ENCODE measurements around the gene SATB2. TPM values are rescaled to one million over a fixed set of nuclear protein-coding genes. Genes with fewer than 3 reads are reported as not detected.

SATB2 gene
- total and polyA plus RNA-seq, 8 donors = 0.50 to 184 (median 1.4) TPM

- Histone ChIP-seq H3K4me1 (peaks cover 34 to 59% (median 51%) of the 10 kb centered on the region in 4 donors), H3K9me3 (peaks cover 0 to 21% (median 5%) of the 10 kb centered on the region in 4 donors), H3K4me3 (peak overlapping the region in 2 of 4 donors; percentile 47 to 60), H3K36me3 (no peaks in the 10 kb centered on the region), H3K27ac (no peak overlapping the region), H3K27me3 (peaks cover 52 to 94% (median 86%) of the 10 kb centered on the region in 3 donors)
- 4 to 12% (median 8%) methylated on average over 24 to 46 of the region's 46 CpGs for WGBS, 5 donors
- peak in 1 of 2 donors; percentile 16 for DNase-seq
- intact Hi-C loops (cut with DNase I; ENCODE audit: low total_unique reads) = no loop called here
- TF ChIP-seq POLR2AphosphoS5 (IDR thresholded peaks at IDR 0.05) = no peak
- no peak for TF ChIP-seq EP300 (IDR thresholded peaks at IDR 0.05)
- TF ChIP-seq POLR2A (IDR thresholded peaks at IDR 0.05) = no peak
- no peak for TF ChIP-seq CTCF (IDR thresholded peaks at IDR 0.05)
Observed at GRCh38 chr2:199462347-199462955, 4.7 kb upstream of the SATB2 start.

DNA sequence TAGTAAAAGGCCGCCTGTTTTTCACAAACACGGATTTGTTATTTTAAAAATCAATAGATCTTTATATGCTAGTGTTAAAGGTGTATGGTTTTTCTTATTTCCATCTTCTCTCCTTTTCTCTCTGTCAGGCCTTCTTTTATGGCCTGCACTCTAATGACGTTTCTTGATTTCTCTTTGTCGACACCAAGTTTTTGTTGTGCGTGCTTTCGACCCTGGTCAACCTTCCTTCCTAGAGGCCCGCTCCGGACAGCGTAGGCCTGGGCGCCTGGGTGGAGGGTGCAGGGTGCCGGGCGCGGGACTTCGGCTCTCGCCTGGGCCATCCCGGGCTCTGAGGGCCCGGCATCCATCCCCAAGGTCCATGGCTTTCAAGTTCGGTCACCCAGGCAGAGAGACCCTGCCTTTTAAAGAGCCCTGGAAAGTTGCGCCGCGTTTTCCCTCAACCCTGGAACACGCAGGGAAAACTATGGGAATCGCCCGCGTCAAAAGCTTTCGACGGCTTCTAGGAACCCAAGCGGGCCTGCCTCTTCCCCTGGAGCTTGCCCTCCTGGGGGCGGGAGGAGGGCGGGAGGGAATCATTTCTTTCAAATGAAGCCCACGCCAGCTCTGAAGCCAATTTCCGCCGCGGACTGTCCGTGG lies 4.1 kb upstream of the SATB2 start:
- H3K27ac ChIP-seq = no peak overlapping the region
- intact Hi-C loops (cut with DNase I; ENCODE audit: low total_unique reads) = no loop called here
- H3K27me3 ChIP-seq = peaks cover 53 to 94% (median 86%) of the 10 kb centered on the region in 3 donors
- H3K9me3 ChIP-seq = peaks cover 0 to 21% (median 5%) of the 10 kb centered on the region in 4 donors
- TF ChIP-seq EP300 (IDR thresholded peaks at IDR 0.05) (no peak), POLR2A (IDR thresholded peaks at IDR 0.05) (no peak), POLR2AphosphoS5 (IDR thresholded peaks at IDR 0.05) (no peak), CTCF (IDR thresholded peaks at IDR 0.05) (no peak)
- no peaks in the 10 kb centered on the region for H3K36me3 ChIP-seq
- WGBS, 5 donors = 13 to 25% (median 18%) methylated on average over 30 to 35 of the region's 35 CpGs
- peak in 1 of 2 donors; percentile 13 for DNase-seq
- H3K4me3 ChIP-seq = no peak overlapping the region
- H3K4me1 ChIP-seq = peaks cover 40 to 65% (median 58%) of the 10 kb centered on the region in 4 donors

- intact Hi-C loops (cut with DNase I; ENCODE audit: low total_unique reads) = no loop called here
- H3K36me3 ChIP-seq = no peaks in the 10 kb centered on the region
- TF ChIP-seq POLR2A (IDR thresholded peaks at IDR 0.05) (no peak), CTCF (IDR thresholded peaks at IDR 0.05) (no peak), EP300 (IDR thresholded peaks at IDR 0.05) (no peak)
- no peak overlapping the region for H3K4me3 ChIP-seq
- peaks cover 0 to 21% (median 5%) of the 10 kb centered on the region in 4 donors for H3K9me3 ChIP-seq
- WGBS, 5 donors = 14 to 22% (median 19%) methylated on average over 13 of the region's 13 CpGs
- no peak overlapping the region for H3K27ac ChIP-seq
- DNase-seq = peak in 1 of 2 donors; percentile 23
- peaks cover 48 to 73% (median 65%) of the 10 kb centered on the region in 4 donors for H3K4me1 ChIP-seq
- H3K27me3 ChIP-seq = peaks cover 53 to 94% (median 86%) of the 10 kb centered on the region in 3 donors
Observed at GRCh38 chr2:199460846-199461710, 3.3 kb upstream of the SATB2 start.

GRCh38 chr2:199460101-199460671 lies 2.4 kb upstream of the SATB2 start:
- Histone ChIP-seq H3K36me3 (no peaks in the 10 kb centered on the region), H3K27ac (peak overlapping the region in 1 of 5 donors; percentile 75), H3K4me3 (peak overlapping the region; percentile 70 to 99 (median 86)), H3K4me1 (peaks cover 55 to 82% (median 74%) of the 10 kb centered on the region in 4 donors), H3K27me3 (peaks cover 52 to 94% (median 86%) of the 10 kb centered on the region in 3 donors), H3K9me3 (peaks cover 0 to 21% (median 5%) of the 10 kb centered on the region in 4 donors)
- 9 to 14% (median 11%) methylated on average over 14 of the region's 14 CpGs for WGBS, 5 donors
- intact Hi-C loops (cut with DNase I; ENCODE audit: low total_unique reads) = no loop called here
- peak in 1 of 2 donors; percentile 19 for DNase-seq
- TF ChIP-seq EP300 (IDR thresholded peaks at IDR 0.05) = no peak
- no peak for TF ChIP-seq POLR2AphosphoS5 (IDR thresholded peaks at IDR 0.05)
- TF ChIP-seq POLR2A (IDR thresholded peaks at IDR 0.05) = no peak
- TF ChIP-seq CTCF (IDR thresholded peaks at IDR 0.05) = no peak

Measured in stomach (tissue), 9 donors.